NCI-H187 (cell line): Measurements from ENCODE around the gene FSTL4.

Experiments used
- DNase-seq, 2 experiments: peaks; one replicate each; lab custom pipeline; 2025; lab: John Stamatoyannopoulos, UW

FSTL4 gene

GRCh38 chr5:133366438-133366837, 245.9 kb downstream of the FSTL4 start:
- no peak for DNase-seq

GRCh38 chr5:133365738-133366137, 246.6 kb downstream of the FSTL4 start:
- no peak for DNase-seq

GRCh38 chr5:133364936-133365707, 247.2 kb downstream of the FSTL4 start:
- no peak for DNase-seq

GRCh38 chr5:133363807-133364587, 248.3 kb downstream of the FSTL4 start:
- no peak for DNase-seq

- no peak for DNase-seq
These were observed 249.9 kb downstream of the FSTL4 start for GRCh38 chr5:133362438-133362837.

GRCh38 chr5:133361922-133362321, 250.4 kb downstream of the FSTL4 start:
- no peak for DNase-seq

GRCh38 chr5:133360693-133361472, 251.5 kb downstream of the FSTL4 start:
- DNase-seq, result no peak

GRCh38 chr5:133359861-133360260, 252.5 kb downstream of the FSTL4 start:
- DNase-seq, result no peak

- no peak for DNase-seq
These were observed 254.1 kb downstream of the FSTL4 start for GRCh38 chr5:133358271-133358670.

GRCh38 chr5:133357758-133358157, 254.6 kb downstream of the FSTL4 start:
- DNase-seq, result no peak

- no peak for DNase-seq
These were observed 255.3 kb downstream of the FSTL4 start for GRCh38 chr5:133356984-133357421.

GRCh38 chr5:133356396-133356983, 255.9 kb downstream of the FSTL4 start:
- DNase-seq, result no peak

GRCh38 chr5:133354323-133355185, 257.8 kb downstream of the FSTL4 start:
- no peak for DNase-seq

GRCh38 chr5:133353741-133354140, 258.6 kb downstream of the FSTL4 start:
- no peak for DNase-seq

GRCh38 chr5:133348406-133348805, 263.9 kb downstream of the FSTL4 start:
- DNase-seq, result no peak

- no peak for DNase-seq
These were observed 265.3 kb downstream of the FSTL4 start for GRCh38 chr5:133347039-133347438.

GRCh38 chr5:133344266-133344665, 268.1 kb downstream of the FSTL4 start:
- DNase-seq, result no peak

- DNase-seq, result no peak
These were observed 269.1 kb downstream of the FSTL4 start for GRCh38 chr5:133343196-133343595.

GRCh38 chr5:133341915-133342710, 270.2 kb downstream of the FSTL4 start:
- DNase-seq, result no peak

GRCh38 chr5:133341296-133341695, 271.0 kb downstream of the FSTL4 start:
- DNase-seq, result no peak
